Placental pericyte (primary cell): ENCODE measurements around the gene FIGNL2. TPM values are rescaled to one million over a fixed set of nuclear protein-coding genes. Genes with fewer than 3 reads are reported as not detected.

Experiments used
- total RNA-seq: library from RNA; depleted of rRNA; stranded (reverse); fragments of >200 nt; gene quantifications from 2 replicates; pipeline ENCODE4 v1.2.3, GENCODE V29; 2012

Gene FIGNL2
- 0.22 and 0.29 TPM in 2 replicates for total RNA-seq

GRCh38 chr12:51848326-51848727, at the start of gene FIGNL2:
FIGNL2 (minus strand) TSS chr12:51848718; CDS start chr12:51822413, 26,305 bp downstream.

GRCh38 chr12:51887476-51888315, 39.2 kb upstream of the FIGNL2 start, which contains the start of gene ANKRD33:
ANKRD33 (plus strand) TSS chr12:51888103; CDS start chr12:51888187, 84 bp downstream.

Other genes starting within 250 kb of the FIGNL2 start
- gene ANKRD33, start 39.4 kb upstream of the FIGNL2 start, total RNA-seq, result not detected in 2 replicates
- gene ACVRL1, start 58.8 kb upstream of the FIGNL2 start, total RNA-seq, result 2.2 and 24.1 TPM in 2 replicates
- gene ACVR1B, start 103.0 kb upstream of the FIGNL2 start, total RNA-seq, result 13.6 and 20.1 TPM in 2 replicates
- gene TAMALIN, start 158.2 kb upstream of the FIGNL2 start, total RNA-seq, result 1.9 and 5.0 TPM in 2 replicates
- gene NR4A1, start 202.7 kb upstream of the FIGNL2 start, total RNA-seq, result 4.2 and 9.6 TPM in 2 replicates
- gene ATG101, start 221.3 kb upstream of the FIGNL2 start, total RNA-seq, result 86.0 and 132 TPM in 2 replicates
- gene SMIM41, start 231.0 kb upstream of the FIGNL2 start, total RNA-seq, result 1.0 and 1.1 TPM in 2 replicates